GM10266 (cell line): ENCODE data around the gene PLEKHG4B.

Experiments
- DNase-seq: peaks from one replicate; pipeline ENCODE4 v3.0.0; 2012; ENCODE audit errors: extremely low spot score
- CTCF ChIP-seq: IDR thresholded peaks from 2 replicates; pipeline ENCODE4 v1.5.1; 2012; ENCODE audit warnings: mild to moderate bottlenecking, low read depth; ENCODE audit not compliant: control insufficient read depth, insufficient read depth; ENCODE audit errors: missing control alignments

The PLEKHG4B gene

GRCh38 chr5:141211-141610 is 49.2 kb downstream of the PLEKHG4B start:
- no peak for DNase-seq
- TF ChIP-seq CTCF: no peak

GRCh38 chr5:141761-142160 is 49.8 kb downstream of the PLEKHG4B start:
- TF ChIP-seq CTCF: no peak

GRCh38 chr5:142246-142810 is 50.4 kb downstream of the PLEKHG4B start:
- no peak for DNase-seq
- TF ChIP-seq CTCF: no peak

More at GRCh38 chr5:141761-142160, 49.8 kb downstream of the PLEKHG4B start:
- no peak for DNase-seq

GRCh38 chr5:143041-143440 is 51.1 kb downstream of the PLEKHG4B start:
- DNase-seq: no peak
- no peak for TF ChIP-seq CTCF

GRCh38 chr5:144941-145340 is 53.0 kb downstream of the PLEKHG4B start:
- no peak for DNase-seq
- TF ChIP-seq CTCF: no peak

GRCh38 chr5:145585-146323 is 53.8 kb downstream of the PLEKHG4B start:
- DNase-seq: no peak
- no peak for TF ChIP-seq CTCF

- TF ChIP-seq CTCF: no peak
- DNase-seq: no peak
Observed at GRCh38 chr5:147751-148150, 55.8 kb downstream of the PLEKHG4B start.
